Measurements from ENCODE around the gene ADSL.

DNA sequence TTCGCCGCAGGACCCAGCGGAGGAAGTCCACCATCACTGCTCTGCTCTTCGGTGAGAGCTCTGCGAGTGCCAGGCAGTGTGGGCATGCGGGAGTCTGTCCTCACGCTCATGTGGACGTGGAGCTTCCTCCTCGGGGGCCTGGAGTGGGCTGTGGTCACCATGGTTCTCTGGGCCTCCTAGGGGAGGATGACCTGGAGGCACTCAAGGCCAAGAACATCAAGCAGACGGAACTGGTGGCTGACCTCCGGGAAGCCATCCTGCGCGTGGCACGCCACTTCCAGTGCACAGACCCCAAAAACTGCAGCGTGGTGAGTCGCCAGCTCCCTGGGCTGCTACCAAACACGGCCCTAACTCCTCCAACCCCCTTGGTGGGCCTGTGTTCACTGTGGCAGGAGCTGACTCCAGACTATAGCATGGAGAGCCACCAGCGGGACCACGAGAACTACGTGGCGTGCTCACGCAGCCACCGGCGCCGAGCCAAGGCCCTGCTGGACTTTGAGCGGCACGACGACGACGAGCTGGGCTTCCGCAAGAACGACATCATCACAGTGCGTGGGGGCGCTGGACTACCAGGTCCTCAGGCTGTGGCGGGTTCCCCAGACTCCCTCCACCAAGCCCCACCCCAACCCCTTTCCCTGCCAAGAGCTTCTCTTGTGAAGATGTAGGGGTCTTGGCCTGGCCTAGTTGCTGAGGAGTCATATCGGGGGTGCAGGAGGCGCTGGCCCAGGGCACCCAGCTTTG is 60.9 kb downstream of the ADSL start:
- TF ChIP-seq, protein P1, sequence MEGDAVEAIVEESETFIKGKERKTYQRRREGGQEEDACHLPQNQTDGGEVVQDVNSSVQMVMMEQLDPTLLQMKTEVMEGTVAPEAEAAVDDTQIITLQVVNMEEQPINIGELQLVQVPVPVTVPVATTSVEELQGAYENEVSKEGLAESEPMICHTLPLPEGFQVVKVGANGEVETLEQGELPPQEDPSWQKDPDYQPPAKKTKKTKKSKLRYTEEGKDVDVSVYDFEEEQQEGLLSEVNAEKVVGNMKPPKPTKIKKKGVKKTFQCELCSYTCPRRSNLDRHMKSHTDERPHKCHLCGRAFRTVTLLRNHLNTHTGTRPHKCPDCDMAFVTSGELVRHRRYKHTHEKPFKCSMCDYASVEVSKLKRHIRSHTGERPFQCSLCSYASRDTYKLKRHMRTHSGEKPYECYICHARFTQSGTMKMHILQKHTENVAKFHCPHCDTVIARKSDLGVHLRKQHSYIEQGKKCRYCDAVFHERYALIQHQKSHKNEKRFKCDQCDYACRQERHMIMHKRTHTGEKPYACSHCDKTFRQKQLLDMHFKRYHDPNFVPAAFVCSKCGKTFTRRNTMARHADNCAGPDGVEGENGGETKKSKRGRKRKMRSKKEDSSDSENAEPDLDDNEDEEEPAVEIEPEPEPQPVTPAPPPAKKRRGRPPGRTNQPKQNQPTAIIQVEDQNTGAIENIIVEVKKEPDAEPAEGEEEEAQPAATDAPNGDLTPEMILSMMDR (IDR thresholded peaks at IDR 0.05): no peak
- TF ChIP-seq POLR2A (IDR thresholded peaks at IDR 0.05): no peak
